Esophagus squamous epithelium (tissue), 5 donors: Measurements from ENCODE around the gene CTDP1. TPM values are rescaled to one million over a fixed set of nuclear protein-coding genes. Genes with fewer than 3 reads are reported as not detected.

Experiments used
- DNase-seq: peaks from one replicate; lab custom pipeline; 2025; lab: John Stamatoyannopoulos, UW
- H3K27ac ChIP-seq, 4 donors: fragments of 200-600 bp; sonication (generic); one replicate each; pipeline ENCODE4 v1.5.1; 2016 to 2019; ENCODE audit warnings: mild to moderate bottlenecking in 1 of 4
- H3K27me3 ChIP-seq, 4 donors: fragments of 200-600 bp; sonication (generic); 1 replicate in 3 of 4; 2 replicates in 1 of 4; pipeline versions ENCODE4 v1.5.1 to v1.6.0; 2017 to 2021; ENCODE audit warnings: antibody characterized with exemption in 1 of 4
- H3K36me3 ChIP-seq, 3 donors: fragments of 200-600 bp; sonication (generic); one replicate each; pipeline ENCODE4 v1.5.1; 2016 to 2019
- H3K4me1 ChIP-seq, 3 donors: fragments of 200-600 bp; sonication (generic); one replicate each; pipeline ENCODE4 v1.5.1; 2017 to 2019
- H3K4me3 ChIP-seq, 4 donors: fragments of 200-600 bp; sonication (generic); 1 replicate in 3 of 4; 2 replicates in 1 of 4; pipeline ENCODE4 v1.5.1; 2016 to 2019; ENCODE audit warnings: mild to moderate bottlenecking in 2 of 4, moderate library complexity in 1 of 4
- H3K9me3 ChIP-seq, 3 donors: fragments of 200-600 bp; sonication (generic); one replicate each; pipeline ENCODE4 v1.5.1; 2016 to 2019
- CTCF ChIP-seq, 6 experiments: fragments of 450-650 bp in 4 of 6; fragments of 200-600 bp in 2 of 6; sonication (generic) in 2 of 6; IDR thresholded peaks; one replicate each; pipeline ENCODE4 v1.5.1; 2016 to 2019; ENCODE audit warnings: antibody characterized with exemption in 6 of 6, mild to moderate bottlenecking in 4 of 6, moderate library complexity in 4 of 6
- POLR2A ChIP-seq, 4 donors: fragments of 450-650 bp; IDR thresholded peaks; one replicate each; pipeline ENCODE4 v1.6.1; 2017; ENCODE audit warnings: antibody characterized with exemption in 4 of 4, mild to moderate bottlenecking in 4 of 4, moderate library complexity in 3 of 4
- WGBS, 2 donors: methylation state at CpG; one replicate each; pipeline ENCODE4 v1.1.5; 2018; 5-methylcytosine and 5-hydroxymethylcytosine counted together
- intact Hi-C: fragments of 100-400 bp; cut with DNase I; formaldehyde crosslinking; loops from one replicate; pipeline ENCODE4 v1.15.0; 2022
- total RNA-seq, 4 donors: library from RNA; depleted of rRNA; stranded (reverse); fragments of >200 nt; gene quantifications; one replicate each; pipeline ENCODE4 v1.1.0, GENCODE V29; 2016
- donor health status: DM: yes; HTN: yes; CAD: no.

CTDP1 gene
- total RNA-seq, 4 donors from 2014 or later: 10.5 to 17.1 (median 15.5) TPM

DNA sequence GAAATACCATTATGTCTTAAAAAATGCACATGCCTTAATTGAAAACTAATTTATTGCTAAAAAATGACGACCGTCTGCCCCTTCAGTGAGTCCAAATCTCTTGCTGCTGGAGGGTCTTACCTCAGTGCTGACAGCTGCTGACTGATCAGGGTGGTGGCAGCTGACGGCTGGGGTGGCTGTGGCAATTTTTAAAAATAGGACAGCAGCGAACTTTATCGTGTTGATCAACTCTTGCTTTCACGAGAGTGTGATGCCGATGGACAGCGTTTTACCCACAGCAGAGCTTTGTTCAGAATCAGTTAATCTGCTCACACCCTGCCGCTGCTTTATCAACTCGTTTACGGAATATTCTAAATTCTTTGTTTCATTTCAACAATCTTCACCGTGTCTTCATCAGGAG lies 21.2 kb upstream of the CTDP1 start:
- Histone ChIP-seq H3K27ac (no peak overlapping the region), H3K36me3 (no peaks in the 10 kb centered on the region), H3K9me3 (no peaks in the 10 kb centered on the region), H3K27me3 (peaks cover 0 to 19% (median 0%) of the 10 kb centered on the region in 4 donors), H3K4me3 (no peak overlapping the region), H3K4me1 (no peaks in the 10 kb centered on the region)
- intact Hi-C loops: no loop called here
- DNase-seq: no peak
- no peak for TF ChIP-seq POLR2A (IDR thresholded peaks at IDR 0.05)
- no peak for TF ChIP-seq CTCF (IDR thresholded peaks at IDR 0.05)
- WGBS, 2 donors: 85 to 92% methylated on average over 12 of the region's 12 CpGs

- TF ChIP-seq POLR2A (IDR thresholded peaks at IDR 0.05) (no peak), CTCF (IDR thresholded peaks at IDR 0.05) (no peak)
- H3K9me3 ChIP-seq: peaks cover 0 to 7% (median 0%) of the 10 kb centered on the region in 3 donors
- peaks cover 0 to 19% (median 0%) of the 10 kb centered on the region in 4 donors for H3K27me3 ChIP-seq
- no peak for DNase-seq
- no peaks in the 10 kb centered on the region for H3K4me1 ChIP-seq
- no peak overlapping the region for H3K4me3 ChIP-seq
- WGBS, 2 donors: 81 to 89% methylated on average over 5 of the region's 5 CpGs
- H3K36me3 ChIP-seq: no peaks in the 10 kb centered on the region
- intact Hi-C loops: no loop called here
- H3K27ac ChIP-seq: no peak overlapping the region
These were observed 19.9 kb upstream of the CTDP1 start for GRCh38 chr18:79659733-79660132.

DNA sequence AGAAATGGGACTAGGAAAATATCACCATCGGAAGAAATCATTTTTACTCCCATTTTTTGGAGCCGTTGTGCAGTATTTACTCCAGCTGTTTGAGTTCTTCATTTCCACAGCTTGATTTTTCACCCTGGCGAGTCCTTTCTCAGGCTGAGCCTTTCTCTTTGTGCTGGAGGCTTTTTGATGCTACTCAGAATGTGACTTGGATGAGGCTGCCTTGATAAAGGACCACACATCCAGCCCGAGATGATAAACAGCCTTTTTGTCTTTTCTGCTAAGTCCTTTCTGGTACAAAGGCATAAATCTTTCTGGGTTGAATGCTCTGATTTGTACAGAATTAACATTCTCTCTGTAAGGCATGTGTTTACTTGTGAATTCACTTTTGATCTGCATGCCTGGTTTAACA lies 17.6 kb upstream of the CTDP1 start:
- peaks cover 0 to 7% (median 0%) of the 10 kb centered on the region in 3 donors for H3K9me3 ChIP-seq
- H3K4me1 ChIP-seq: no peaks in the 10 kb centered on the region
- no peak for DNase-seq
- TF ChIP-seq CTCF (IDR thresholded peaks at IDR 0.05): no peak
- TF ChIP-seq POLR2A (IDR thresholded peaks at IDR 0.05): no peak
- H3K36me3 ChIP-seq: no peaks in the 10 kb centered on the region
- 24 to 27% methylated on average over 4 of the region's 4 CpGs for WGBS, 2 donors
- intact Hi-C loops: no loop called here
- peaks cover 0 to 19% (median 0%) of the 10 kb centered on the region in 4 donors for H3K27me3 ChIP-seq
- H3K4me3 ChIP-seq: no peak overlapping the region
- H3K27ac ChIP-seq: no peak overlapping the region

- Histone ChIP-seq H3K4me1 (no peaks in the 10 kb centered on the region), H3K36me3 (no peaks in the 10 kb centered on the region), H3K27ac (no peak overlapping the region), H3K9me3 (peaks cover 0 to 7% (median 0%) of the 10 kb centered on the region in 3 donors), H3K4me3 (no peak overlapping the region), H3K27me3 (peaks cover 0 to 19% (median 0%) of the 10 kb centered on the region in 4 donors)
- intact Hi-C loops: no loop called here
- TF ChIP-seq CTCF (IDR thresholded peaks at IDR 0.05) (no peak), POLR2A (IDR thresholded peaks at IDR 0.05) (no peak)
- WGBS, 2 donors: 76 to 94% methylated on average over 1 of the region's 1 CpG
- DNase-seq: no peak
These were observed 17.2 kb upstream of the CTDP1 start for GRCh38 chr18:79662439-79662838.

DNA sequence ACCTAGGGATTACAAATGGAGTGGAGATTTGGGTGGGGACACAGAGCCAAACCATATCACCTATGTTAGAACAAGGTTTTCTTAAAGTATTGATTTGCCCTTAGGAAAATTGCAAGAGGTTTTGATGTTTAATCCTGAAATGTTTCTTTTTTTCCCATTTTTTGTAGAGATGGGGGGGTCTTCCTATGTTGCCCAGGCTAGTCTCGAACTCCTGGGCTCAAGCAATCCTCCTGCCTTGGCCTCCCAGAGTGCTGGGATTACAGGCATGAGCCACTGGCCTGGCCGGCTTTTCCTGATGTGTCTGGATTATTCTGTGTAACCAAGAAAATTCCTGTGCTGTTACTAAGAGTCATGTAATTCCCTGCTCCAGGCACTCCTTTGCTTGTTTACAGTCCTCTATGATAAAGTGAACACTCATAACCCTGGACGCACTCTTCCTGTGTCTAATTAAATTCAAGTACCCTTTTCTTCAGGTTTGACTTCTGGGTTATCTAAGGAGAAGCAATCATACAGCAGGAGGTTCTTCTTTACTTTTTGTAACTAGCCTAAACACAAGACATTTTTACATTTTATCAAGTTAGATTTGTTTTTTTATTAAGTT lies 15.0 kb upstream of the CTDP1 start:
- 28 to 50% methylated on average over 3 of the region's 3 CpGs for WGBS, 2 donors
- TF ChIP-seq POLR2A (IDR thresholded peaks at IDR 0.05) (no peak), CTCF (IDR thresholded peaks at IDR 0.05) (no peak)
- intact Hi-C loops: no loop called here
- no peak for DNase-seq
- Histone ChIP-seq H3K27me3 (peaks cover 0 to 14% (median 0%) of the 10 kb centered on the region in 4 donors), H3K4me1 (no peaks in the 10 kb centered on the region), H3K27ac (no peak overlapping the region), H3K4me3 (no peak overlapping the region), H3K36me3 (no peaks in the 10 kb centered on the region), H3K9me3 (peaks cover 0 to 7% (median 3%) of the 10 kb centered on the region in 3 donors)
